Medulla oblongata (tissue), 1 donor: ENCODE results near the gene ZSWIM6.
A peak's percentile ranks its signal among the peaks of the same experiment; 100 is the strongest.

ENCODE experiments used
- DNase-seq: peaks from one replicate; pipeline ENCODE4 v3.0.0-alpha.2; 2015; ENCODE audit errors: extremely low spot score

ZSWIM6 gene

DNA sequence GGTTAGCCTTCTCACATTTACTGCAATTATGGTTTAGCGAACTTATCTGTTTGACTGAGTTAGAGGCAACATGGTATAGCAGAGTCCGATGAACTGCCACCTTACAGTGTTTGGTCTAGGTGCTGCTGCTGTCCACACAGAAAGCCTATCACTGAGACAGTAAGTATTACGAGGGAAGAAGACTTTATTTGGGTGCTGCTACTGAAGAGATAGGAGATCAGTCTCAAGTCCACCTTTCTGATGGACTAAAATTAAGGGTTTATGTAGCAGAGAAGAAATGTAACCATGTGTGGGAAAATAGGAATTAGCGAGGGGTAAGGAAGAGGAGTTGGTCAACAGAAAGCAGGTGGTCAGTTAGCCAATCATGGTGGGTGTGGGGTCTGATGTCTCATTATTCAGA lies 109.7 kb downstream of the ZSWIM6 start:
- DNase-seq, result no peak

DNA sequence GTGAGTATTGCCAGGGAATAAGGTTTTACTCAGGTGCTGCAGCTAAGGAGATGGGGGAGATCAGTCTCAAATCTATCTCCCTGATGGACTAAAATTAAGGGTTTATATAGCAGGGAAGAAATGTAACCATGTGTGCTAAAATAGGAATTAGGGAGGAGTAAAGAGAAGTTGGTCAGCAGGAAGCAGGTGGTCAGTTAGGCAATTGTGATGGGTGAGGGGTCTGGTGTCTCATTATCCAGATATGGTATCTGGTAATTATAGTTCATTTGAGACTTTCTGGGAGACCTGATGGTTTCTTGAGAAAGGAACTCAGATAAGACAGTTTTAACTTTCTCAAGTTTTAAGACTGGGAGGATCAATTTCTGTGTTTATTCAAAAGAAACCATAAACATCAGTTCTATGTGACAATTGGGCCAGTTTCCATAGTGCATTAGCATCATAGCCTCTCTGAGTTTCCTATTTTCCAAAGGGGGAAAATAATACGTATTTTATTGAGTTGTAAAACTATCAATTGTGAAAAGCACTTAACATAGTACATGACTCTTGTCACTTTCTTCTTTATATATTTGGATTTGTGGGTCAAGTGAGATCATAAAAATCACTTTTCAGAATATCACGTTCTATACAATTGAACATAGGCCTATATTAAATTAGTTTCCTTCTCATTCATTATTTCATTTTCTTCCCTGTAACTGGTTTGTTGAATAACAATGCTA lies 115.9 kb downstream of the ZSWIM6 start:
- no peak for DNase-seq

DNA sequence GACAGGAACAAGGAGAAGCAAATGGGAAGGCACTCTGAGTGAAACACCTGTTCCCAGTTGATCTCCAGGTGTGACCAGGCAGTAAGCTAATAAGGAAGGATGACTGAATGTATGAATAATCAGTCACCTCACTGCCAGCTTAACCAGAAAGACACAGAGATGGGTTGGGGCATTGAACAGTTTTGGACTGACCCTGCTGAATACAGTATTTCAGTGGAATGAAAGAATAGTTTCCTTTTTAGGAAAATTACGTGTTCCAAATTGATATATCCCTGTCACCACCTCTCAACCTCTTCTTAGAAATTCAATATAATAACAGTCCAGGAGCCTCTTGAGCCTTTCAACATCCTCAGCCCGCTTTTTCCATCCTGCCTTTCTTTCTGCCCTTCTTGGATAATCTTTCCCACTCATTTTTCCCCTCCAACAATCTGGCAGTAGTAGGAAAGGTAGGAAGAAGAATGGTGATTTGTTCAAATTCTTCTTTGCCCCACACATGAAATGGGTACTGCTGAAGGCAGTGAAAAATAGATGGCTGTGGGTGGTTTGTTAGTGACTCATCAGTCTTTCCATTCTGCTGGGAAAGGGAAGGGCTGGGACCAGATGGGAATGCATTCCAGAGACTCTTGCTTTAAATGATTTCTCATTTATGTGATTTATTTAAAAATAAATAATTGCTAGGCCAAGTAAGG lies 117.9 kb downstream of the ZSWIM6 start:
- DNase-seq, result no peak

DNA sequence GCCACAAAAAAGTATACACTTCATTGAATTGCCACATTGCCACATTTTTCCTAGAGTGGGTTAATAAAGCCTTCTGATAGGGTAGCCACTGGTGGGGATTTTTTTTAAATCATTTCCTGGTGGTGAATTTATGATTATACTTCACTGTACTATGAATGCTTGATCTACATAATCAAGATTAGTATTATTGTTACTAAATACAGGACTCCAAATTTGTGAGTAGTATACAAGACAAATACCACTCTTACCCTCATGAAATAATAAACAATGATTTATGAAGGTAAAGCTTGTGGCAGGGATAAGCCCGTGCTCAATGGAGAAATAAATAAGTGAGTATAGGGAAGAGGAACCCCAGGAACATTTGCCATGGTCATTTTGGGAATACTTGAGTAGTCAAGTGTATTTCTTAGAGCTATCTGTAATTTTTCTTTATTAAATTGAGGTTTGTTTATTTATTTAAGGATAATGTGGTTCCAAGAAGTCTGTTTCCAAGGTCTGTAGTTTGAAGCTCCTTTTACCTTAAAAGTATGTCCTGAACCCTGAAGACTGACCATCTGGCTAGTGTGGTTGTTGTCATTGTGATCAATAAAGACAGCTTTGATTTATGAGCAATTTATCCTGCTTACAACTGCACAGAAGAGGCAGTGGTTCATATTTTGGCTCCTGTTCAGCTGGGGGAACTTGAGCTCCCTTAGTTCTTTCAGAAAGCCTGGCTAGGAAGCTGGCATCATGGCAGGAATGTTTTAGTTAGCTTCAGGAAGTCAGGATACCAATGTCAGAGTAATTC lies 118.6 kb downstream of the ZSWIM6 start:
- peak; percentile 64 for DNase-seq

DNA sequence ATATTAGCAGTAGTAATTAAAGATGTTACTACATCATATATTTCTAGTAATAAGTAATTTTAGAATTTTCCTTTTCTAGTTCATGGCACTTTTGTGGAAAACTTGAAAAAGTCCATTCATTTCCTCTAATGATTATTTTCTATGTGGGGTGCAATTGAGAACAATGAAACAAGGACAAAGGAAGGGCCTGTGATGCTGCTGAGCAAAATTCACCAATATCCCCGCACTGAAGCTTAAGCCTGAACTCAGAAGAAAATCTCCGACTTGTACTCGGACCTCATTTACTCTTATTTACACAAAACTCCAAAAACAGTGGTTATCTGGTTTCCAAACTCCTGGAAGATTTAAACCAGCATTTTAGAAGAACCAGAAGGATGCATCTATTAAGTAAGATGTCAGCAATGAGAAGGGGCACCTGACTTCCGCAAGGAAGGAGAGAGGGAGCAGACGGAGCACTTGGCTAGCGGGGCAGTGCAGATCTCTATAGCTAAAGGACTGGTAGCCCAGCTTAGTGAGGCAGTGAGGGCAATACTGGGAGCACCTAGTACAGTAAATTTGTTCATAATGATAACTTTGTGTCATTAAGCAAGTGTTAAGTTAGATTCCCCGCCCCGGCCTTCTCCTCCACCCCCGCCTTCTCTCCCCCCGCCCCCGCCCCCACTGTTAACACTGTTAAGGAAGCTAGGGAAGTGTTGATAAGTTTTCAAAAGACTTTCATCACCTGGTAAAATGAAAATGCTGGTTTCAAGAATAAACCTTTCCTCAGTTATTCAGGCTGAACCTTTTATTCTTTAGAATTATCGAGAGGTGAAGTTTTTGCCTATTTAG lies 123.3 kb downstream of the ZSWIM6 start:
- no peak for DNase-seq

DNA sequence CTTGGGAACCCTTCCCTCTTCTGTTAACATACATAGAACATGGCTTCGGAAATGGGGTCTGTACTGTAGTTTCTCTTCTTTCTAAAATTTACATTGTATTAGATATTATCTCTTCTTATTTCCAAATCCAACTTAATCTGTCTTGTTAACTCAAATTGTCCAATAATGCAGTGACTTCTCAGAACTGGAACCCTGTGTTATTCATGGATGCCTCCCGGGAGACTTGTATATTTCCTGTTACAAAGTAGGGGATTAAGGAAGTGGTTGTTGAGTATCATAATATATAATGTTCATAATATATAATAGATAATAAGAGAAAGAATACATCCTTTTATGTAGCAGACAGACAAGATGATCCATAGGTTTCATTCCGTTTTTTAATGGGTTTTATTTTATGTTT lies 128.4 kb downstream of the ZSWIM6 start:
- DNase-seq, result no peak

DNA sequence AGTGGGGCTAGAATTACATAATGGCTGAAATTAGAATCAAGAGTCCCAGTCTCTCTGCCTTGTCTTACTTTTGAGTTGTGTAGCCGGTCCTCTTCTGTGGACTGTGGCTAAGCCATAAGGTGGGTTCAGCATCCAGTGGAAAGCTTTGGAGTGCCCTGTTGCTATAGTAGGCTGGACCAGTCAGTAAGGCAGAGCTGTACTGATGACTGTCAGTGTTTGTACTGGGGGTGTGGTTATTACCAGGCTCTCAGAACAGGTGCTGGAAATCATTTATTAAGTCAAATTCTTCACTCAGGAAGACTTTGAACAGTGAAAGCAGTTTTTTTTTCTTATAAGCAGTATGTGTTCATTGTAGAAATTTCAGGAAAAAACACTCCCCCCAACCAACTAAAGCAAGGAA lies 129.4 kb downstream of the ZSWIM6 start:
- no peak for DNase-seq

DNA sequence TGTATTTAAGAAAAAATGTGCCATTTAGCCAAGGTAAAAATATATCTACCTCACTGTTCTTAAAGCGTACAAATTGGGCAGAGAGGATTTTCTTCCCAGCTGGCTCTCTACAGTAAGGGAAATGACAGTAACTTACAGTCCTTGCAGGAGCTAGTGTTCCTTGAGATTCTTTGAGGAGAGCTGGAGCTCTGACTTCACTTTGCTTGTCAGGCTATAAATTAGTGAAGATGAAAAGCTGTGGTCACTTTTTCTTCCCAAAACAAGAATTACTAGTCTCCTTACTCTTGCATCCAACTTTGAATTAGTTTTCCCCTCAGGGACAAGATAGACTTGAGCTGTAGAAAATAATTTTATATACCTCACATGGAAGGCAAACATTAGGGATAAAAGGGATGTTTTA lies 129.9 kb downstream of the ZSWIM6 start:
- DNase-seq, result no peak

DNA sequence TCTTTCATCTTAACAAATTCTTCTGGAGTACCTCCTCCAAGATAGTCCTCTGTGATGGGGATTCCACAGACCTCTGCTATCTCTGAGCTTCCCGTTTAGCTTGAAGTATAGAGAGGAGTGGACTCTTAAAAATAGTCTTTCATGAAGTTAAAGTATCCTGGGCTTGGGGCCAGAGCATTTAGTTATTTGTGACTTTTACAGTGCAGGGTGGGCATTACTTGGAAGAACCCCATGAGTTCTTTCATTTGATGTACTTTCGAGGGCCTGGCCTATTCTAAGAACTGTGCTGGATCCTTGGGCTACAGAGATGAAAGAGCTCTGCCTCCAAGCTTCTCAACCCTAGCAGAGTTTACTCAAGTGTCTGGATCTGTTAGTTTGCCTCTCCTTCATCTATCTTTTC lies 131.5 kb downstream of the ZSWIM6 start:
- no peak for DNase-seq

DNA sequence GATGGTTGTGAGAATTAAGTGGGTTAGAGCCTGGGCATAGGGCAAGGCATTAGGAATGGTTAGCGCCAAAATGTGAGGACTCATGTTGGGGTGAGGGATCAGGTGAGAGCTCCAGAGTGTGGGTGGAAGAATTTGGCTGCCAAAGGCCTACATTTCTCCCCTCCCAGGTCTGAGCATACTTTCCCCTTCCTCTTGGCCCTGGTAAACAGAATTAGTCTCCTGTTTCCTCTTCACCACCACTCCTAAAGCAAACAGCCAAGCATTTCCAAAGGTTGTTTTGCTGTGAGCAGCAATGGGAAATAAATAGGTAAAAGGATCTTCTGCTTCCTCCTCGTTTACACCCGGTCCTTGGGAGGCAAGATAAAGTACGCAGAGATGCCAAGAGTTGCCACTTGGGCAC lies 132.5 kb downstream of the ZSWIM6 start:
- no peak for DNase-seq

DNA sequence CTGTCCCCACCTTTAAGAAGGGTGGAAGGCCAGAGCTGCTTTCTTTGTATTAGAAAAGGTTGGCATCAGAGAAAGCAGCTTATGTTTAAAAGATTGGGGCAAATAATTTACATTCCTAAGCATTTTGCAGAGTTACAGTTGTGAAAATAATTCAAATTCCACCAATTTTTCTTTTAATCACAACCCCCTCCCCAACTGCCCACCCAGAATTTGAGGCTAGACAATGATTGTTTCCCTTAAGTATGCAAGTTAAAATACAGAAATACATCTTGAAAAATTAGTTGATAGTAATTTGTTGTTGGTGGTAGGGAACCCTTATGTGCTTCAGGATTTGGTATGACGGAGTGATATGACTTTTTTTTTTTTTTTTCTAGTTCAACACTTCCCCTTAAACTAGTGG lies 133.0 kb downstream of the ZSWIM6 start:
- no peak for DNase-seq

DNA sequence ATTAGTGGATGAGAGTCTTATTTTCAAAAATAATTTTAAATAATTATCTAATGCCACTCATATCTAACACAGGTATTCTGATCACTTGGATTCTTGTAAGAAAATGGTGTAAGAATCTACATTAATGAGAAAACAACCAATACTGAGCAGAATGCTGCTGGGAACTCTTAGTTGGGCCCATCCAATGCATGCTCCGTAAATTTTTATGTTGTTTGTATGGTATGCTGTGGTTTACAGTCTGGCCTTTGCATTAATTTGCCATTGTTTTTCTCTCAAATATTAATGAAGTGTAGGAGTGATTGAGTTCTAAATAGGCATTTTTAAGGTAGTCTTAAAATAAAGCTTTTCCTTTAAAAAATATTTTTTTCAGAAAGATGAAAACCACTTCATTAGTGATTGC lies 133.4 kb downstream of the ZSWIM6 start:
- no peak for DNase-seq

DNA sequence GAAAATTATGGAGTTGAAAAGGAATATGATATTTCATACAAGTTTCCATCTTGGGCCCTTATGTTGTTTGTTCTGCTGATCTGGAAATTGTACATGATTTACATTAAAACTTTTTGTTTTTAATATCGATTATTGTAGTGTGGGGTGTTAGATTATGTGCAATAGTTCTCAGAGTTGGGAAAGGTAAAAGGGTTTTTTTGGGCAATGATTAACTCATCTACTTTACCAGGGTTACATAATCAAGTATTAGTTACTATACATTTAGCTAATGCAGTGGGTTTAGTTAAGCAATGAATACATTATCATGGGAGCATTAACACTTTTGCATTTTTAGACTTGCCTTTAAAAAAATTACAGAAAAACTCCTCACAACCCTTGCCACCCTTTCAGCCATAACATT lies 134.0 kb downstream of the ZSWIM6 start:
- no peak for DNase-seq

DNA sequence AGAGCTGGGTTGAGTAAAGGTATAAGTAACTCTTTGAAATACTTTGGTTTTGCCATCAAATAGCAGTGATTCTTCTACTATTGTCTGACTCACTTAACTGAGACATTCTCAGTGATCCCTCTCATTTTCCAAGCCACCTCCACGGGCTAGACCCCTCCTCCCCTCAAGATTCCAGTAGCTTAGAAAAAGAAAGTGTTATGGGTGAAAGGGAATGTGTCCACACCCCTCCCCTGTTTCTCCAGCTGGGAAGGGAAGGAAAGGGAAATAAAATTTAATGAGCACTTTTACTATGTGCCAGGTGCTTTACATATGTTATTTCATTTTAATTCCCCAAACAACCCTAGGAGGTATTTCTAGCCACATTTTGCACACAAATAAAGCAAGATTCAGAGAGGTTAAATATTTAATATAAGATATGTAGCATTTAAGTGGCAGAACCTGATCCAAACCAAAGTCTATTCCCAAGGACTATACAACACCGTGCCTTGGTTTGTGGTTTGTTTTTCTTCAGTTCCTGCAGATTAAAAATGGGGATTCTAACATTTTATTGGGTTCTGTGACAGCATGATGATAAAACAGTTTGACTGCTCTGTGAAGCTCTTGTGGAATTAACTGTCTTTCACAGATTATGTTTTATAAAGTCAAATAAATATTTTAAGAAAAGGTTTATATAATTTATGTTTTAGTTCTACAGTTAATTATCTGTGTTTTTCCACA lies 135.9 kb downstream of the ZSWIM6 start:
- no peak for DNase-seq

DNA sequence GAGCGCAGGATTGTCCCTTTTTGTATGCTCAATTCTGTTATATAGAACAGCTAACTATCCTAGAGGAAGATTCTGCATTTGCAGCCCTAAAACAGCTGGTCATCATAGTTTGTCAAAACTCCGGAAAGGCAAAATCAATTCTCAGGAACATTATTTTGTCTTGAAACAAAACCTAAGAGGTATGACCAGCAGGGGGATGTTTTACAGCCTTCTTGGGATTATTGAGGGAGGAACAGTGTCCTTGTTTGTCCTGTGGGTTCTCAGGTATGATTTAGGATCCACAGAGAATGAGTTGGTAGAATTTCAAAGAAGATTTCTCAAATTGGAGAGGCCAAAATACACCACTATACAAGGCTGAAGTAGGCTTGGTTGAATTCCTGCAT lies 136.4 kb downstream of the ZSWIM6 start:
- DNase-seq, result no peak

DNA sequence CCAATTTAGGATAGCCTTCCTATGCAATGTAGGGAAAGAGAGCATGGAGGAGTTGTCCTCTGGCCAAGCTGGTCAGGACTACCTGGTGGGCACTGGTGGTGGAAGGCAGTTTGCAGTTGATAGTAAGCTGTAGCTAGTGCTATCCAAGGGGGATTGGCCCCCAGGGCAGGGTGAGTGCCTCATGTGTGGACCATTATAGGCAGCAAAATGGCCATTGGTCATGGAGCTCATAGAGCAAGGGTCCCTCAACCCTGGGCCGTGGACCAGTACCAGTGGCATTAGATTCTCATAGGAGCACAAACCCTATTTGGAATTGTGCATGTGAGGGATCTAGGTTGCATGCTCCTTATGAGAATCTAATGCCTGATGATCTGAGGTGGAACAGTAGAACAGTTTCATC lies 139.3 kb downstream of the ZSWIM6 start:
- no peak for DNase-seq

DNA sequence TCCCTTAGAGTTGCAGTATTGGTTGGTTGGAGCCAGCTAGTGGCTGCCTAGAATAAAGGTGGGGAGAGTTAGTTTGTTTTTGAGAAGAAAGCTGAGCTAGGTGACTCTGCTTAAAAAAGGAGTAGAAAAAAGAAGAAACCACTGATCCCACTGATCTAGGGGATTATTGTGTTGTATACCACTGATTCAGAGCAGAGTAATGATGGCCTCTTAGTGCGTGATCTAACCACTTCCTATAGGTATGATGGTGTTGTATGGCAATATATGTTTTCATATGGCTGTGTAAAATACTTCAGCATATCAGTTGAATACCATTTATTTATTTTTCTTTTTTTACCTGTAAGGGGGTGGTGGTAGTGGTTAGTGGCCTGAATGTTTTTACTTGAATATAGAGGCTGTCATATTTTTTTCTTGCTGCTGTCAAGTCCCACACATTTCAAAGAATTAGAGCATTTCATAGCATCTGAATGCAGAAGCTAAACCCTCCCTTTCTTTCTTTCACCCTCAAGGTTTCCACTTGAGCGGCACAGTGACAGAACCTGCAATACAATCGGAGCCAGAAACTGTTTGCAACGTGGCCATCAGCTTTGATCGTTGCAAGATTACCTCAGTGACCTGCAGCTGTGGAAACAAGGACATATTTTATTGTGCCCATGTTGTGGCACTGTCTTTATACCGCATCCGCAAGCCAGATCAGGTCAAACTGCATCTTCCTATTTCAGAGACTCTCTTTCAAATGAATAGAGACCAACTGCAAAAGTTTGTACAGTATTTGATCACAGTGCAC lies 140.3 kb downstream of the ZSWIM6 start:
- DNase-seq, result no peak

DNA sequence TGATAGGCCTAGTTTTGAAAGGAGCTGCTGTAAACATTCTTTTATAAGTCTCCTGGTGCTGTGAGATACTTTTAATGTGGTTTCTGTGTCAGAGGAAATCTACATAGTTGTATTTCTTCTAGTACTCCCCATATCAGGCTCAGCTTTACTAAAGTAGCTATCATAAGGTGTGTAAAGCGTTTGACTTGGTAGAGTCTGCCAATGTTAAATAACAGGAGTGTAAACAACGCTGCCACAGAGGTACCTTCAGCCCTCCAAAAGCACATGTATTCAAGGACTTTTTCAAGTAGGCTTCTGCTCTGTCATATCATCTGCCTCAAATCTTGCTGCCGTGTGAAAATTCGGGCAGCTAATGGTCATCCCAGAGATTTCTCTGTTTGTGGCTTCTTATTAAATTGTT lies 142.7 kb downstream of the ZSWIM6 start:
- DNase-seq, result no peak

DNA sequence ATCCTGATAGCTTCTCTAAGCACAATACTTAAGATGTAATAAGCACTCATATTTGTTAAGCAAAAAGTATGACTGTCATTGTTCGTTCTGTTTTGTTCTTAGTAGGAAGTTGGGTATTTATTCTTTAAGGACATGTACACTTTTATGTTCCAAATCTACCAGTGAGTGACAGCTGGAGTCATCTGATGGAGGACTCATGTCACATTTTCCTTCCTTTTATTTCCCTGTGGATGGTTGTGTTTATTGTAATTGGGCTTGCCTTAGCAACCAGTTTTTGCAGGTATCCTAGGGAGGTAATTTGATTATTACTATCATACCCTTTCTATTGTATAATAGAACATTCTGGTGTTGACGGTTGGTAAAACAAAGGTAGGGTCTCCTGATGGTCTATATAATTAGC lies 145.7 kb downstream of the ZSWIM6 start:
- DNase-seq, result no peak

DNA sequence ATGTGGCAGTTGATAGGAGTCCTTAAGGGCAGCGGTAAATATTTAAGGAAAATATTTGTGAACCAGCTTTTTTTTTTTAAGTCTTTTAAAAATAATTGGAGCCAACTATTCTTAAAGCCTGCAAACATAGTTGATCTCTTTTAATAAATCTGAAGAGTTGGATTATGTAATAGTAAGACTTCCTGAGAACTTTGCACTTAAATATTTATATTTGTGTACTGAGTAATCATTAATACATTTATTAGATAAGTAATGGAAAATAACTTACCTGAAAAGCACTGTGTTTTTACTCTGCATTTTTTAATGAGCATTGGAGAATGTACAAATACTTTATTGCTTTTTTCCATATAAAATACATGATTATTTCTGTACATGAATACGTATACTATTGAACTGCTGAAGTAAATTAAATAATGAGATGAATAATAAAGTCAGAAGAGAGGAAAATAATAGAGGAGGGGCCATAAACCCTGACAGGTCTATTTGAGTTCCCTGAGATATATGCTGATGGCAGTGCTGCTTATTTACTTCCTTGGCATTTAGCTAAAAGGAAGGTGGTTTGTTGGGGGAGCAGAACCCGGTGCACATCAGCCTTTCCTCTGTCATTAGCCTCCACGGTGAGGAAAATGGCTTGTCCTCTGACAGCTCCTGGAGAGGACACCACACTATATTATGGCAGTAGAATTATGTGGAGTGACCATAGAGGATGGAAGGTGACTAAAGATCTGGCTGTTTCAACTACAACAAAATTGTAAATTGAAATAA lies 148.0 kb downstream of the ZSWIM6 start:
- DNase-seq, result no peak
